NCI-H526 treated with DMSO at 0.1 percent for 48 hours (cell line): ENCODE results near the gene USB1.
"Not testable (repeated sequence)": the region's sequence is repeated elsewhere in the genome, so short reads cannot be mapped to it uniquely, and the experiment has no call there.

ENCODE experiments used
- DNase-seq: peaks from one replicate; lab custom pipeline; 2025; lab: John Stamatoyannopoulos, UW

USB1 gene

GRCh38 chr16:57994778-57995177 lies 6.4 kb upstream of the USB1 start:
- no peak for DNase-seq

DNA sequence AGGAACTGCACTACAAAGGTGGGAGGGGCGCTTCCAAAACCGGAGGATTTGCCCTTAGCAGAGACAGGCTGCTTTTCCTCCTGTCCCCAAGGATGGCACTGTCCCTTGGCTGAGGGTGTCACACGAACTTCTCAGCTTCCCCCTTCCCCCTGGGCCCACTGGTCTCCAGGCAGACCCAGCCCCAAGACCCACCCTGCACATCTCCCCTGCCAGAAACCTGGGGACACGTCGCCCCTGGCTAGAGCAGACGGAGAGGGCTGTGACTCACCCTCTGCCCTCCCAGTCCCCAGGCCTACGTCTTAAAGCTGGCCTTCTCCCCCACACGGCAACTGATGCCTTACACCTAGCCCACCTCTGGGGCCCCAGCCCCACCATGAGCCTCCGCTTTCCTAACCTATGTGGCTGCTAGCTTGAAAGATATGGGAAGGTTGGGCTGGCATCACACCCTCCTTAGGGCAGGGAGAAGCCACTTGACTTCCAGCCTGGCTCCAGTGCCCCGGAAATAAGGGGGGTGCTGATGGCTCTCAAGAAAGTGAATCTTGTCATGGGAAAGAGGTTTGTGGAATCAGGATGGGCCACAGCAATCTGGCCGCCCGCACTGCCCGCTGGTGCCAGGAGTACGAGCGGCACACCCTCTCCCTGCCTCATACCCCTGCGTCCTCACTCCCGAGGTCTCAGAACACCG lies 5.3 kb upstream of the USB1 start:
- DNase-seq = no peak

DNA sequence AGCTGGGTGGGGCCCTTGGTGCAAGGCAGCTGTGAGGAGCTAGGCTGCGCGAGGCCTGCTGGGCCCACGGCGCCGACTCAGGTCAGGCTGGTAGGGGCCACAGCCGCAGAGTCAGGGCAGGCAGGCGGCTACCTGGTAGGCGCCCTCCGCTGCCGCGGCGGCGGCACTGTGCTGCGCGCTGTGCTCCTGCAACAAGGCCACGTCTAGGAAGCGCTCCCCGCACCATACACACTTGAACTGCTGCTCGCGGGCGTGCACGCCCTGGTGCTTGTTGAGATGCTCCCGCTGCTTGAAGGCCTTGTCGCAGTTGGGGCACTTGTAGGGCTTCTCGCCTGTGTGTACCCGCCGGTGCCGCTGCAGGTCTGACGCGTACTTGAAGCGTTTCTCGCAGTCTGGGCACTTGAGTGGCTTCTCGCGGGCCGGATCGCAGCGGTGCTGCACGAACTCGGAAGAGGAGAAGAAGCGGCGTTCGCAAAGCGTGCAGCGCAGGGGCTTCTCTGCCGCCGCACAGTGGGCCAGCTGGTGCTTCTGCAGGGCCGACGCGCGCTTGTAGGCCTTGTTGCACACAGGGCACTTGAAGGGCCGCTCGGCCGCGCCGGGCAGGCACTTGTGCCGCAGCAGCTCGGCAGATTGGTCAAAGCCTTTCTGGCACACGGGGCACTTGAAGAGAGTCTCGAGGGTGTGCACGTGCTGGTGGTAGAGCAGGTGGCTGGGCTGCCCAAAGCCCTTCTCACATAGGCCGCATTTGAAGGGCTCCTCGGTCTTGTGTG lies 4.6 kb upstream of the USB1 start:
- DNase-seq = no peak

- DNase-seq = no peak
Observed at GRCh38 chr16:57997176-57997527, 4.1 kb upstream of the USB1 start.

GRCh38 chr16:57997528-57998265 lies 3.5 kb upstream of the USB1 start:
- DNase-seq = no peak

GRCh38 chr16:57998486-57998885 lies 2.7 kb upstream of the USB1 start:
- no peak for DNase-seq

- no peak for DNase-seq
Observed at GRCh38 chr16:57998992-57999365, 2.2 kb upstream of the USB1 start.

DNA sequence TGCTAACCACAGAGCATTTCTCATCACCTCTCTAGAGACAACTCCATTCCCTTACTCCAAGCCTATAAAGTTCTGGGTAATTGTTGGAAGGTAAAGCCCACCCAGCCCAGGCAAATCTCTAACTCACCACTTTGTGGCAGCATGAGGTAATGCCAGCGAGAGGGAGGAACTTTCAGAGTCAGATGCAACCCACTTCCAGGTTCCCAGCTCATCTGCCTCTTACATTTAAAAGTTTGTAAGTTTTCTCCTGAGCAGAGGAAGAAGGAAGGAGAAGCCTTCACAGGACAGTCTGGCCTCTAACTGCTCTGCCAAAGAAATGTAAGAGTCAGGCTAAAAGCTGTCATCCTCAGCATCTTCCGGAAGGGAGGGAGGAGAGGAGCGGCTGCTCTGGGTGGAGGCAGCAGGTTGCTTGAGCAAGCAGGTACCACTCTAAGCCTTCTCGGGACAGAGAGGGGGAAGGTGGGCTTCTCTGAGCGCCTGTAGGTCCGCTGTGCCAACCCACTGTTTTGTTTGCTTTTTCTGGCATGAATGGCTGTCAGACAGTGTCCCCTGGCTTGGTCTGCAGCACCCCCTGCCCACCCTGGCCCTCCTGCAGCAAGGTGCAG lies 1.7 kb upstream of the USB1 start:
- no peak for DNase-seq

DNA sequence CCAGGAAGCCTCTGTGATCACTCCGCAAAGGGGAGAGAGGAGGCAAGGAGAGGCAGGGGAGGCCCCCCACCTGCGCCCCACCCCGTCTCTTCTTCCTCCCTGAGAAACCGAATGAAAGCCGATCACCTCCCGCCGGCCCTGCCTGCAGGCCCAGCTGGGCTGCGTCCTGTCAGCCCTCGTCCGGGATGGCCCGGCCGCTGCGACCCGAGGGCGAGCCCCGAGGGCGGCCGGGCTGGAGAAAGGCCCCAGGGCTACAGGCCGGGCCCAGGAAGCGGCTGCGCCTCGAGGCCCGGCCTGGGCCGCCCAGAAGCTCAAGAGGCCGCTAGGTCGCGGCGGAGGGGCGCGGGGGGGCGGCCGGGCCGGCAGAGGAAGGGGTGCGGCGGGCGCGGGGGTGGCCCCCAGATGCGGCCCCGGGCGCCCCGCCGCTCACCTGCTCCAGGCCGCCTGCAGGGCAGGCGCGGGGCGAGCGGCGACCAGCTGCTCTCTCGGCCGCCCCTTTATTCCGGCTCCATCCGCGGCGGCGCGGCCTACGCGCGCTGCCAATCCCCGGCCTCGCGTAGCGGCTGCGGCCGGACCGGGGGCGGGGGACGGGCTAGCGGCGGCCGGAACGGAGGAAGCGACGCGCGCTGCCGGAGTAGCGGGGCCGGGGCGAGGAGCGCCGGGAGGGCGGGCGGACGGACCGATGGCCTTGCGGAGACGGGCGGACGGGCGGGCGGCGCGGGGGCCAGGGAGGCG lies 1.1 kb upstream of the USB1 start, which contains the start of gene ZNF319:
TSS of gene ZNF319 (minus strand) at position 702 of the 735 bp plus-strand sequence. CDS start 2,407 bp downstream, outside the sequence.
- no peak for DNase-seq

DNA sequence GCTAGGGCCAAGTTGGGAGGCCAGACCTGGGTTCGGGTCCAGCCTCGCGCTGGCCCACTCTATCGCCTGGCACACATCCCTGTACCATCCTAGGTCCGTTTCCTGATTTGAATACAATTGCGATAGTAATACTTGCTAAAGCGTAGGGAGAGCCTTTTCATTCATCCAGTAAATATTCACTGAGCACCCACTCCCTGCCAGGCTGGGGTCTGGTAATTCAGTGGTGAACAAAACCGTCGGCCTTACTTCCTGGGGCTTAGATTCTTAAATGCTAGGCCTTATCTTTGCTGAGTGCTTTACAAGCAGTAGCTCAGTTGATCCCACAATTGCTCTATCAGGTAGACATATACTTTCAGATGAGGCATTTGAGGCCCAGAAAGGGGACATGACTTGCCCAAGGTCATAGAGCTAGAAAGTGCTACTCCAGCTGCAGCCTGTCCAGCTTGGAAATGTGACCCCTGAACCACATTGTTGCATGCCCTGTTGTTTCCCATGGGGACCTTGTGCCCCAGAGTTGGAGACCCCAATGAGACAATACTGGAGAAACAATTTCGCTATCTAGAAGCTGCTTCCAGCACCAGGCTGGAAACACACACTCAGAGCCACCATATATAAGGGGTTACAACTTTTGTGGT lies 691 bp downstream of the USB1 start:
- DNase-seq = no peak

DNA sequence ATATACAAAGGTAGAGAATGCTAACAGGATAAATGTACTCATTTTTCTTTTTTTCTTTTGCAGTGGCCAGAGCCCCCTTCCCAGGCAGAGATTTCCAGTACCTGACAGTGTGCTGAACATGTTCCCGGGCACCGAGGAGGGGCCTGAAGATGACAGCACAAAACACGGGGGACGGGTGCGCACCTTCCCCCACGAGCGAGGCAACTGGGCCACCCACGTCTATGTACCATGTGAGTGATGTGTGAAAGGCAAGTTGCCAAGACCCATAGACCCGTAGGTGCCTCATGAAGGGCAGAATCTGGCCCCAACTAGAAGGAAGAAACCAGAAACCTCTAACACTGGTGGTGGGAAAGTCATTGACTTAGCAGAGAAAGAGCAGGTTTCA lies 1.2 kb downstream of the USB1 start:
- no peak for DNase-seq

GRCh38 chr16:58002936-58003335 lies 1.7 kb downstream of the USB1 start:
- no peak for DNase-seq

GRCh38 chr16:58004736-58005135 lies 3.5 kb downstream of the USB1 start:
- not testable (repeated sequence) for DNase-seq

GRCh38 chr16:58009856-58010416 lies 8.7 kb downstream of the USB1 start:
- DNase-seq = no peak

DNA sequence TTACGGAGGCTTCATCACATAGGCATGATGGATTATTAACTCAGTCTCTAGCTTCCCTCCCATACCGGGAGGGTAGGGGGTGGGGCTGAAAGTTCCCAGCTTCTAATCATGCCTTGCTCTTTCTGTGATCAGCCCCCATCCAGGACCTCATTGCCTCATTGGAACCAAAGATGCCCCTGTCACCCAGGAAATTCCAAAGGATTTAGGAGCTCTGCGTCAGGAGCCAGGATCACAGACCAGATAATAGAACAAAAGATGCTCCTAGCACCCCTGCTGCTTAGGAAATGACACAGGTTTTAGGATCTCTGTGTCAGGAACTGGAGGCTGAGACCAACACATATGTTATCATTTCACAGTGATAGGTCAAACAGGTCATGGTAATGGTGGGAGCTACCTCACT lies 9.7 kb downstream of the USB1 start:
- DNase-seq = no peak

GRCh38 chr16:58011652-58012051 lies 10.4 kb downstream of the USB1 start:
- DNase-seq = no peak

- no peak for DNase-seq
Observed at GRCh38 chr16:58012481-58012880, 11.3 kb downstream of the USB1 start.

DNA sequence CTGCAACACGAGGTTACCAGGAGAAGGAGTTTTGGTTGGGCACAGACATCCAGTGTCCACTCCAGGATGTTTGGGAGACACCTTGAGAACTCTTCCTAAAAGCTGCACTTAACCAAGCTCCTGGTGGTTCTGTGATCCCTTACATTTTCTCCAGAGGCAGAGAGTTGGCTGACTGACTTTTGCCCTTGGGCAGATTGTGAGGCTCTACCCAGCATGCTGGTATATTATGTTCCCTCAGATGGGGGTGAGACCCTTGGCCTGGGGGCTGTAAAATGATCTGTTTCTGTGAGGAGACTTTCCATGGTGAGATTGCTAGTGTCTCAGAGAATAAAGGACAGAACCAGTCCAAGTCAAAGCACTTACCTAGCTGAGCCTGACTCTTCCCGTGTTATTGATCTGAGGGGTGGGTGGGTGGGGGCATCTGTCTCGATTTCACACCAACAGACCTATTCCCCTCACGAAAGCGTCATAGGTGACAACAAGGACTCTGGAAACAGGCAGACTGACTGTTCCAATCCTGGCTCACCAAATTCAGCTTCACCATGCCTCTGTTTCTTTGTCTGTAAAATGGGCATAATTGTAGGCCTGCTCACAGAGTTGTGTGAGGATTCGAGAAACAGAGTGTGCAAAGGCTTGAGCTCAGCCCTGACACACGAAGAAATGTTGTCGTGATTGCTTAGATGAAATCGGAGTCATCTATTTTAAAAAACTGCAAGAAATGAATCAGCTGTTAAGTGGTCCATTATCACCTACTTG lies 12.2 kb downstream of the USB1 start:
- no peak for DNase-seq

GRCh38 chr16:58016840-58017446 lies 15.7 kb downstream of the USB1 start:
- no peak for DNase-seq

DNA sequence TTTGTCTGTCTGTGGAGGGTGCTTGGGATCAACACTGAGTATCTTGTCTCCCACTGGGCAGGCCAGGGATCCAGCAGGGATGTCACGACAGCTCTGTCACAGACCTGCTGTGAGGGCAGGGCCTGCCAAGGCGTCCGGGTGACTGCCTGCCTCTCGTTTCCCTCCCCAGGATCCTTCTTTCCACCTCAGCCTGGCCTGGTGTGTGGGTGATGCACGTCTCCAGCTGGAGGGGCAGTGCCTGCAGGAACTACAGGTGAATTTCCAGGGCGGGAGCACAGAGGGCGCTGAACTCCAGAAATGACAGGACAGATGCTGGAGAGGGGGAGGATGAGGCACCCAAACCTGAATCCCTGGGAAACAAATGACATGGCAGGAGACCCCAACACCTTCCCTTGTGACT lies 17.6 kb downstream of the USB1 start:
- no peak for DNase-seq
